NB4 (cell line): ENCODE results near the gene CCL4.

Experiments
- CTCF ChIP-seq: IDR thresholded peaks from one replicate; pipeline ENCODE4 v1.5.1; 2012; ENCODE audit warnings: low read depth, low read length
- MYC ChIP-seq: IDR thresholded peaks from 2 replicates; pipeline ENCODE4 v1.6.1; 2011; ENCODE audit warnings: low read depth, low read length
- POLR2A ChIP-seq: IDR thresholded peaks from 2 replicates; pipeline ENCODE4 v1.6.1; 2011; ENCODE audit warnings: mild to moderate bottlenecking; ENCODE audit not compliant: insufficient read length; ENCODE audit errors: extremely low read depth

GRCh38 chr17:36111068-36111490 lies 7.5 kb downstream of the CCL4 start:
- no peak for TF ChIP-seq CTCF
- TF ChIP-seq POLR2A = no peak
- no peak for TF ChIP-seq MYC
